Thyroid gland (tissue), 4 donors: ENCODE measurements around the gene LRRC2. TPM values are rescaled to one million over a fixed set of nuclear protein-coding genes. Genes with fewer than 3 reads are reported as not detected.

Source experiments
- DNase-seq, 2 donors: peaks; one replicate each; pipeline ENCODE4 v3.0.0-alpha.2; 2019
- H3K27ac ChIP-seq, 3 donors: fragments of 200-600 bp; sonication (generic); 1 replicate in 2 of 3; 2 replicates in 1 of 3; pipeline ENCODE4 v1.5.1; 2016 to 2019; ENCODE audit warnings: mild to moderate bottlenecking in 1 of 3, moderate library complexity in 1 of 3
- H3K27me3 ChIP-seq: fragments of 200-600 bp; sonication (generic); one replicate; pipeline ENCODE4 v1.5.1; 2019
- H3K36me3 ChIP-seq, 2 donors: fragments of 200-600 bp; sonication (generic); one replicate each; pipeline ENCODE4 v1.5.1; 2016 to 2019
- H3K4me1 ChIP-seq, 2 donors: fragments of 200-600 bp; sonication (generic); one replicate each; pipeline ENCODE4 v1.5.1; 2017 to 2019
- H3K4me3 ChIP-seq, 3 donors: fragments of 200-600 bp; sonication (generic); replicated peaks in 1 of 3; 1 replicate in 2 of 3; 2 replicates in 1 of 3; pipeline ENCODE4 v1.5.1; 2016; ENCODE audit warnings: mild to moderate bottlenecking in 1 of 3
- H3K9me3 ChIP-seq: fragments of 200-600 bp; sonication (generic); one replicate; pipeline ENCODE4 v1.5.1; 2017
- POLR2A ChIP-seq, 2 donors: fragments of 450-650 bp; IDR thresholded peaks; one replicate each; pipeline ENCODE4 v1.6.1; 2017; ENCODE audit warnings: antibody characterized with exemption in 2 of 2, mild to moderate bottlenecking in 2 of 2, moderate library complexity in 1 of 2
- WGBS, 2 donors: methylation state at CpG; one replicate each; pipeline ENCODE4 v1.1.5; 2017; 5-methylcytosine and 5-hydroxymethylcytosine counted together
- intact Hi-C: fragments of 100-400 bp; cut with DNase I; formaldehyde crosslinking; loops from one replicate; pipeline ENCODE4 v1.15.1; 2023
- total RNA-seq, 4 donors: library from RNA; depleted of rRNA; stranded (reverse); fragments of >200 nt; gene quantifications; one replicate each; pipeline ENCODE4 v1.2.3, GENCODE V29; 2016
- TF ChIP-seq, protein P1 (sequence below), 6 experiments: fragments of 200-600 bp in 3 of 6; fragments of 450-650 bp in 3 of 6; sonication (generic) in 3 of 6; IDR thresholded peaks; one replicate each; pipeline ENCODE4 v1.5.1; 2016 to 2019; ENCODE audit warnings: antibody characterized with exemption in 6 of 6, mild to moderate bottlenecking in 2 of 6, inconsistent platforms in 1 of 6, moderate library complexity in 1 of 6

LRRC2 gene
- total RNA-seq, 4 donors from 2014 or later: 25.0 to 37.4 (median 31.0) TPM

DNA sequence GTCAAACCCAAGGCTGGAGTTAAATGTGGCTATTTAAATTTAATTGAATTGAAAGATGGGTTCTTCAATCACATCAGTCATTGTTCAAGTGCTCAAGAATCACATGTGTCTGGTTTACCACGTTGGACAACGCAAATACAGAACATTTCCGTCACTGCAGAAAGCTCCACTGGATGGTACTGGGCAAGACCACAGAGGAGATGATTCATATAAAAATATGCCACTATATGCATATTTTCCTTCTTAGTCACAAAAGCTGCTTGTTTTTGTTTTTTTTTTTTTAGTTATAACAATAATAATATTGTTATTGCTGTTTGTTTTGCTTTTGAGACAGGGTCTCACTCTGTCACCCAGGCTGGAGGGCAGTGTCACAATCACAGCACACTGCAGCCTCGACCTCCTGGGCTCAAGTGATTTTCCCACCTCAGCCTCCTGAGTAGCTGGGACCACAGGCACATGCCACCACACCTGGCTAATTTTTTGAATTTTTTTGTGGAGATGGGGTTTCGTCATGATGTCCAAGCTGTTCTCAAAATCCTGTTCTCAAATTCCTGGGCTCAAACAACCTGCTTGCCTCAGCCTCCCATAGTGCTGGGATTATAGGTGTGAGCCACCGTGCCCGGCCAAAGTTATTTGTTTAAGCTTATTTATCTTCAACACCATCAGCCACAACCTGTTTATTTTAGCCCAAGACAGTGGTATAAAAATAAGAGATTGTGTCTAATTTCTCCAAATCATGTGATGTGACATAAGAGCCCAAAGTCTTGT, 48.9 kb downstream of the LRRC2 start:
- TF ChIP-seq POLR2A (IDR thresholded peaks at IDR 0.05): no peak
- TF ChIP-seq, protein P1, sequence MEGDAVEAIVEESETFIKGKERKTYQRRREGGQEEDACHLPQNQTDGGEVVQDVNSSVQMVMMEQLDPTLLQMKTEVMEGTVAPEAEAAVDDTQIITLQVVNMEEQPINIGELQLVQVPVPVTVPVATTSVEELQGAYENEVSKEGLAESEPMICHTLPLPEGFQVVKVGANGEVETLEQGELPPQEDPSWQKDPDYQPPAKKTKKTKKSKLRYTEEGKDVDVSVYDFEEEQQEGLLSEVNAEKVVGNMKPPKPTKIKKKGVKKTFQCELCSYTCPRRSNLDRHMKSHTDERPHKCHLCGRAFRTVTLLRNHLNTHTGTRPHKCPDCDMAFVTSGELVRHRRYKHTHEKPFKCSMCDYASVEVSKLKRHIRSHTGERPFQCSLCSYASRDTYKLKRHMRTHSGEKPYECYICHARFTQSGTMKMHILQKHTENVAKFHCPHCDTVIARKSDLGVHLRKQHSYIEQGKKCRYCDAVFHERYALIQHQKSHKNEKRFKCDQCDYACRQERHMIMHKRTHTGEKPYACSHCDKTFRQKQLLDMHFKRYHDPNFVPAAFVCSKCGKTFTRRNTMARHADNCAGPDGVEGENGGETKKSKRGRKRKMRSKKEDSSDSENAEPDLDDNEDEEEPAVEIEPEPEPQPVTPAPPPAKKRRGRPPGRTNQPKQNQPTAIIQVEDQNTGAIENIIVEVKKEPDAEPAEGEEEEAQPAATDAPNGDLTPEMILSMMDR (IDR thresholded peaks at IDR 0.05): no peak
- DNase-seq: no peak
- Histone ChIP-seq H3K9me3 (no peaks in the 10 kb centered on the region), H3K36me3 (peaks cover 3 to 7% of the 10 kb centered on the region in 2 donors), H3K4me3 (no peak overlapping the region), H3K4me1 (no peaks in the 10 kb centered on the region), H3K27ac (no peak overlapping the region), H3K27me3 (no peaks in the 10 kb centered on the region)
- intact Hi-C loops: no loop called here
- 87 to 91% methylated on average over 7 of the region's 7 CpGs for WGBS, 2 donors

DNA sequence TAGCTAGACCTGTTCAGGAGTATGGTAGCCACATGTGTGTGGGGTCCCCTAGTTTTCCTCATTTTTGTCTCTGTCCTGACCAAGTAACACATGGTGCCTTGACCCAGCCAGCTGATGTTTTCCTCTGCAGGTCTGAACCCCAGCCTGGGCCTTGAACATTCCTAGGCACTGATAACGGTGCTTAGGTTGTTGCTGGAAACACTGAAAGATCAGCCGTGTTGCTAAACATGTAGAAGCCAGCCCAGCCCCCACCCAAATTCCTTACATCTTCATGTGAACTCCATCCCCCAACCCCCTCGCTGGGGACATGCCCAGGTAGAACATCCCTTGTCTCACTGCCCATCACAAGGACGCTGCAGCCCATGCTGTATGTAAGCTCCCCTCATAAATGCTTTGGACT, 49.6 kb downstream of the LRRC2 start:
- Histone ChIP-seq H3K9me3 (no peaks in the 10 kb centered on the region), H3K36me3 (peaks cover 3 to 7% of the 10 kb centered on the region in 2 donors), H3K4me1 (no peaks in the 10 kb centered on the region), H3K4me3 (no peak overlapping the region), H3K27ac (no peak overlapping the region), H3K27me3 (no peaks in the 10 kb centered on the region)
- intact Hi-C loops: no loop called here
- no peak for DNase-seq
- WGBS, 2 donors: 85 to 94% methylated on average over 4 of the region's 4 CpGs
- TF ChIP-seq POLR2A (IDR thresholded peaks at IDR 0.05): no peak
- TF ChIP-seq, protein P1 (IDR thresholded peaks at IDR 0.05): no peak

DNA sequence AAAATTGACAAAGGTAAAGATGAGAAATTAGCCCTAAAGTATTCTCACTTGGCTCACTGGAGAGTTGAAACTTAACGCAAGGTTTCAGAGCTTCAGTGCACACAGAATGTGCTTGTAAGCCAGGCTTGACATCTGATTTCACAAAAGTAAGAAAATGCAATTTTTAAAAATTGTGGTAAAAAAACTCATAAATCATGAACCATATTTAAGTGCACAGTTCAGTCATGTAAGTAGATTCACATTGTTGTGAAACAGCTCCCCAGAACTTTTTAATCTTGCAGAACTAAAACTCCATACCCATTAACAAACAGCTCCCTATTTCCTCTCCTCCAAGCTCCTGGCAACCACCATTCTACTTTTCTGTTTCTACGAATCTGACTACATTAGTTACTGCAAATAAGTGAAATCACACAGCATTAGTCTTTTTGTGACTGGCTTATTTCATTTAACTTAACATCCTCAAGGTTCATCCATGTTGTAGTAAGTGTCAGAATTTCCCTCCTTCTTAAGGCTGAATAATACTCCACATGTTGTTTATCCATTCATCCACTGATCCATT, 53.8 kb downstream of the LRRC2 start:
- no peak overlapping the region for H3K4me3 ChIP-seq
- 77 to 80% methylated on average over 2 of the region's 2 CpGs for WGBS, 2 donors
- H3K36me3 ChIP-seq: no peaks in the 10 kb centered on the region
- intact Hi-C loops: no loop called here
- H3K4me1 ChIP-seq: no peaks in the 10 kb centered on the region
- no peak for DNase-seq
- H3K27me3 ChIP-seq: no peaks in the 10 kb centered on the region
- no peaks in the 10 kb centered on the region for H3K9me3 ChIP-seq
- no peak overlapping the region for H3K27ac ChIP-seq
- TF ChIP-seq, protein P1 (IDR thresholded peaks at IDR 0.05): no peak
- TF ChIP-seq POLR2A (IDR thresholded peaks at IDR 0.05): no peak

DNA sequence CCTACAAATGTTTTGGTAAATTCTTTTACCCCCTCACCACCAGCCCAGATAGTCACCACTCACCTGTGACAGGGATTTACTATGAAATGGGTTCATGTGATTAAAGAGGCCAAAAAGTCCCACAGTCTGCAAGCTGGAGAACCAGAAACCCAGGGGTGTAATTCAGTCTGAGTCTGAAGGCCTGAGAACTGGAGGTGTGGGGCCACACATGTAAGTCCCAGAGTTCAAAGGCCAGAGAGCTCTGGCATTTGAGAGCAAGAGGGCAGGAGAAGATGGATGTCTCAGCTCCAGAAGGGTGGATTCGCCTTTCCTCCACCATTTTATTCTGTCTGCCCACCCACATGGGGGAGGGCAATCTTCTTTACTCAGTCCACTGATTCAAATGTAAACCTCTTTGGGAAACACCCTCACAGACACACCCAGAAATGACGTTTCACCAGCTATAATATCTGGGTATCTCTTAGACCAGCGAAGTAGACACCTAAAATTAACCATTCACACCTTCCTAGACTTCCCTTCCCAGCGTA, 56.4 kb downstream of the LRRC2 start:
- Histone ChIP-seq H3K9me3 (no peaks in the 10 kb centered on the region), H3K36me3 (no peaks in the 10 kb centered on the region), H3K27ac (no peak overlapping the region), H3K4me3 (no peak overlapping the region), H3K27me3 (no peaks in the 10 kb centered on the region), H3K4me1 (no peaks in the 10 kb centered on the region)
- DNase-seq: no peak
- TF ChIP-seq, protein P1 (IDR thresholded peaks at IDR 0.05): no peak
- TF ChIP-seq POLR2A (IDR thresholded peaks at IDR 0.05): no peak
- 86 to 91% methylated on average over 4 of the region's 4 CpGs for WGBS, 2 donors
- intact Hi-C loops: no loop called here
